NCI-H1417 (cell line): ENCODE results near the gene P2RX3.
"Not testable (repeated sequence)": the region's sequence is repeated elsewhere in the genome, so short reads cannot be mapped to it uniquely, and the experiment has no call there.

Experiments used
- DNase-seq, 3 experiments: peaks; one replicate each; lab custom pipeline; 2025; lab: John Stamatoyannopoulos, UW

Gene P2RX3

GRCh38 chr11:57397394-57397990 lies 59.3 kb downstream of the P2RX3 start:
- DNase-seq = no peak

GRCh38 chr11:57399221-57399620 lies 61.1 kb downstream of the P2RX3 start:
- no peak for DNase-seq

- no peak for DNase-seq
Observed at GRCh38 chr11:57399972-57400578, 61.9 kb downstream of the P2RX3 start.

- DNase-seq = peak in 1 of 3 experiments; percentile 35
Observed at GRCh38 chr11:57402188-57403002, 64.2 kb downstream of the P2RX3 start.

GRCh38 chr11:57403003-57403801 lies 65.0 kb downstream of the P2RX3 start:
- DNase-seq = not testable (repeated sequence)

- no peak for DNase-seq
Observed at GRCh38 chr11:57403802-57404147, 65.6 kb downstream of the P2RX3 start.

GRCh38 chr11:57405271-57405860 lies 67.2 kb downstream of the P2RX3 start:
- no peak for DNase-seq

- no peak for DNase-seq
Observed at GRCh38 chr11:57406337-57406904, 68.3 kb downstream of the P2RX3 start.

GRCh38 chr11:57407010-57407920 lies 69.1 kb downstream of the P2RX3 start:
- peak in 1 of 3 experiments; percentile 6 for DNase-seq

GRCh38 chr11:57407941-57408475 lies 69.9 kb downstream of the P2RX3 start:
- DNase-seq = no peak

- DNase-seq = no peak
Observed at GRCh38 chr11:57408771-57409170, 70.6 kb downstream of the P2RX3 start.

- DNase-seq = no peak
Observed at GRCh38 chr11:57409321-57410100, 71.4 kb downstream of the P2RX3 start.

GRCh38 chr11:57410287-57410686 lies 72.1 kb downstream of the P2RX3 start:
- no peak for DNase-seq

- no peak for DNase-seq
Observed at GRCh38 chr11:57413681-57414080, 75.5 kb downstream of the P2RX3 start.

- DNase-seq = no peak
Observed at GRCh38 chr11:57414612-57415212, 76.6 kb downstream of the P2RX3 start.

GRCh38 chr11:57416436-57416835 lies 78.3 kb downstream of the P2RX3 start:
- DNase-seq = no peak

GRCh38 chr11:57417056-57417455 lies 78.9 kb downstream of the P2RX3 start:
- DNase-seq = no peak

- no peak for DNase-seq
Observed at GRCh38 chr11:57418131-57418530, 80.0 kb downstream of the P2RX3 start.

GRCh38 chr11:57419146-57419545 lies 81.0 kb downstream of the P2RX3 start:
- DNase-seq = no peak
